ENCODE results near the gene MLANA.

Gene MLANA
- total RNA-seq = 0 to 2.0 (median 0) reads per million in 17 experiments

- DNase-seq = no peak
Observed at GRCh38 chr9:5890641-5891040, at the start of gene MLANA. Gene MLANA (plus strand): TSS chr9:5890889. CDS start chr9:5892475, 1,586 bp downstream.

GRCh38 chr9:5841771-5842573 is 48.7 kb upstream of the MLANA start:
- DNase-seq = no peak

GRCh38 chr9:5842929-5843793 is 47.5 kb upstream of the MLANA start:
- DNase-seq = no peak

- DNase-seq = no peak
Observed at GRCh38 chr9:5843794-5844471, 46.8 kb upstream of the MLANA start.

GRCh38 chr9:5845157-5845531 is 45.5 kb upstream of the MLANA start:
- no peak for DNase-seq

GRCh38 chr9:5846096-5846495 is 44.6 kb upstream of the MLANA start:
- DNase-seq = peak in 2 of 4 experiments; percentile 25 to 50

GRCh38 chr9:5846501-5846921 is 44.2 kb upstream of the MLANA start:
- peak; percentile 67 to 86 (median 80) for DNase-seq

GRCh38 chr9:5848372-5848882 is 42.3 kb upstream of the MLANA start:
- DNase-seq = no peak

- peak in 2 of 4 experiments; percentile 10 to 20 for DNase-seq
Observed at GRCh38 chr9:5850724-5851122, 40.0 kb upstream of the MLANA start.

- peak; percentile 81 to 96 (median 88) for DNase-seq
Observed at GRCh38 chr9:5851445-5851844, 39.2 kb upstream of the MLANA start.

- no peak for DNase-seq
Observed at GRCh38 chr9:5852987-5853386, 37.7 kb upstream of the MLANA start.

GRCh38 chr9:5853617-5854016 is 37.1 kb upstream of the MLANA start:
- DNase-seq = no peak

- DNase-seq = no peak
Observed at GRCh38 chr9:5854063-5854790, 36.5 kb upstream of the MLANA start.

GRCh38 chr9:5857928-5858327 is 32.8 kb upstream of the MLANA start:
- DNase-seq = peak; percentile 75 to 90 (median 80)

GRCh38 chr9:5858833-5859232 is 31.9 kb upstream of the MLANA start:
- DNase-seq = peak in 2 of 4 experiments; percentile 23 to 28

- DNase-seq = no peak
Observed at GRCh38 chr9:5863092-5863746, 27.5 kb upstream of the MLANA start.

GRCh38 chr9:5864446-5864845 is 26.2 kb upstream of the MLANA start:
- DNase-seq = no peak

GRCh38 chr9:5866272-5866671 is 24.4 kb upstream of the MLANA start:
- no peak for DNase-seq

GRCh38 chr9:5866685-5867084 is 24.0 kb upstream of the MLANA start:
- DNase-seq = no peak

- DNase-seq = no peak
Observed at GRCh38 chr9:5868235-5868634, 22.5 kb upstream of the MLANA start.

GRCh38 chr9:5869315-5870019 is 21.2 kb upstream of the MLANA start:
- DNase-seq = no peak

All from suppressor macrophage (primary cell).